GM18508 (cell line): ENCODE measurements around the gene ATP13A3.

Experiments used
- ATAC-seq: cut with Tn5 transposase; IDR thresholded peaks from one replicate; pipeline ENCODE4 v1.9.1; 2021; ENCODE audit warnings: moderate number of reproducible peaks; ENCODE audit not compliant: insufficient read depth, unreplicated experiment

ATP13A3 gene

GRCh38 chr3:194399874-194400411 lies 86.9 kb downstream of the ATP13A3 start:
- no peak for ATAC-seq

- no peak for ATAC-seq
Observed at GRCh38 chr3:194399166-194399565, 87.6 kb downstream of the ATP13A3 start, which contains the start of gene GP5. TSS of gene GP5 (minus strand) at chr3:194399266. CDS start at chr3:194398282, 984 bp downstream.

DNA sequence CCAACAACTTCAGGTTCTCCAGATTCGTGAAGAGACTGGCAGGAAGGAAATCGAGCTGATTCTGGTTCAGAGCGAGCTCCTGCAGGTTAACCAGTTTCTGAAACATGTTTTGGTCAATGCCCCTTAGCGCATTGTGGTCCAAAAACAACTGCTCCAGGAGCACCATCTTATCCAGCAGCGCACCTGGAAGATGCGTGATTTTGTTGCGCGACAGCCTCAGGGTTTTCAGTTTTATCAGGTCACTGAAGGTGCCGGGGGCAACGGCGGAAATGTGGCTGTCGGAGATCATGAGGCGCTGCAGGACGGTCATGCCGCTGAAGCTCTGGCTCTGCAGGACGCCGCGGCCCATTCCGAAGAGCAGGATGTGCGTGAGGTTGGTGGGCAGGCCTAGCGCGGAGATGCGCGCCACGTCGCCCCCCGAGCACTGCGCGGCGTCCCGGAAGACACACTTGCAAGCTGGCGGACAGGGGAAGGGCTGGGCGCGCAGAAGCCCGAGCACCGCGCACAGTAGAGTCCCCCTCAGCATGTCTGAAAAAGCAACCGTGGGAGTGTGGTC lies 89.0 kb downstream of the ATP13A3 start:
- no peak for ATAC-seq

DNA sequence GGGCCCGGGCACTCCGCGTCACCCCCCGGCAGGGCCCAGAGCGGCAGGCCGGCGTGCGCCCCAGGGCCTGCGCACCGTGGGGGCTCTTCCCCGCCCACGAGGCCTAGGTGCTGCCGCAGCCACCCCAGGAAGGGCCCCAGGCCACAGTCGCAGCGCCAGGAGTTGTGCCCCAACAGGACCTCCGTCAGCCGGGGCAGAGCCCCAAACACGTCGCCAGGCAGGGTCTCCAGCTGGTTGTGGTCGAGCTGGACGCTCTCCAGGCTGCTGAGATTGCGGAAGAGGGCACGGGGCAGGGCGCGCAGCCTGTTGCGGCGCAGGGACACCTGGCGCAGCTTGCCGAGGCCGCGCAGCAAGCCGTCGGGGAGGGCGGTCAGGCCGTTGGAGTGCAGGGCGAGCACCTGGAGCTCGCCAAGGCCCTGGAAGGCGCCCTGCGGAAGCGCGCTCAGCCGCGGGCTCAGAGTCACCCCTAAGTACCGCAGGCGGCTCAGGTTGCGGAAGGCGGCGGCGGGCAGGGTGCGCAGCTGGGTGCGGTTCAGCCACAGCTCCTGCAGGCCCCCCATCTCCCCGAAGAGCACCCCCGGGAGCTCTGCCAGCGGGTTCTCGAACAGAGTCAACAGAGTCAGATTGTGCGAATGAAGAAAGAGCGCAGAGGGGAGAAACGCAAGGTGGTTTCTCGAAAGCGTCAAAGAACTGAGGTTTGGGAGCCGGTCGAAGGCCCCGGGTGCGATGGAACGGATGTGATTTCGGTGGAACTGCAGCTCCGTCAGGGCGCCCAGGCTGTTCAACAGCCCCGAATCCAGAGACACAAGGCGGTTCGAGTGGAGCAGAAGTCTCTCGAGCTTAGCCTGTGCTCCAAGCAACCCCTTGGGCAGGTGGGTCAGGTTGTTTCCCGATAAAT lies 89.7 kb downstream of the ATP13A3 start:
- no peak for ATAC-seq

- ATAC-seq, result no peak
Observed at GRCh38 chr3:194396539-194396858, 90.3 kb downstream of the ATP13A3 start.

DNA sequence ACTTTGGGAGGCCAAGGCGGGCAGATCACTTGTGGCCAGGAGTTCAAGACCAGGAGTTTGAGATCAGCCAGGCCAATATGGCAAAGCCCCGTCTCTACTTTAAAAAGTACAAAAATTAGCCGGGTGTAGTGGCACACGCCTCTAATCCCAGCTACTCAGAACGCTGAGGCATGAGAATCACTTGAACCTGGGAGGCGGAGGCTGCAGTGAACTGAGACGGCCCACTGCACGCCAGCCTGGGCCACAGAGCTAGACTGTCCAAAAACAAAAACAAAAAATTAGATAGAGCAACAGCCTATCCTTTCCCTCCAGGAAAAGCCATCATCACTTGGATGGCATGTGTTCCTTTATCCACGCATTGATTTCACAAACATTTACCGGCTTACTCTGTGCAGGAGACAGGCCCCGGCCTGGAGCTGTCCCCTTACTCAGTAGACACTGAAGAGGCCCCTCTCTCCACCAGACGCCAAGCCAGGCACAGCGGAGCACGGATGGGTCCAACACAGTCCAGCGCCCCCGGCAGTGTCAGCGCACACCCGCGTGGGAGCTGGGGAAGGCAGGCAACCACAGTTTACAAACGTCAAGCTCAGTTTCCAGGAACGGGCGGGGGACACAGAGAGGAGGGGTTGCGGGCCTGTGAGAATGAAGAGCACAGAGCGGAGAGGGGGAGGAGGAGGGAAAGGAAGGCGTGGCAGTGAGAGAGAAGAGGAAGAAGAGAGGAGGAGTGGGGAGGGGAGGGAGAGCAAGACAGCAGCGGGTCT lies 90.8 kb downstream of the ATP13A3 start:
- no peak for ATAC-seq

GRCh38 chr3:194395212-194395611 lies 91.6 kb downstream of the ATP13A3 start:
- no peak for ATAC-seq

DNA sequence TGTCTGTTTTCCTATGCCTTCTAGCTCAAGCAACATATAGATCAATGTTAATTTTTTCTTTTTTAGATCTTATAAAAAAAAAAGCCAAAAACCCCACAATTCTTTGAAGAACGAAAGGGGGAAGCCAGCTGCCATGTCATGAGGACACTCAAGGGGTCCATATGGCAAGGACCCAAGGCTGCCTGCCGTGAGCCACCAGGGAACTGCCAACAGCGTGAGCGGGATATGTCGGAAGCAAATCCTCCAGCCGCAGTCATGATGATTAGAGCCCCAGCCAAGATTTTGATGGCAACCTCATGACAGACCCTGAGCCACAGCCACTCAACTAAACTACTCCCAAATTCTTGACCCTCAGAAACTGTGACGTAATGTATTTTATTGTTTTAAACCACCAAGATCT lies 94.2 kb downstream of the ATP13A3 start:
- no peak for ATAC-seq

GRCh38 chr3:194390835-194391234 lies 96.0 kb downstream of the ATP13A3 start:
- no peak for ATAC-seq

DNA sequence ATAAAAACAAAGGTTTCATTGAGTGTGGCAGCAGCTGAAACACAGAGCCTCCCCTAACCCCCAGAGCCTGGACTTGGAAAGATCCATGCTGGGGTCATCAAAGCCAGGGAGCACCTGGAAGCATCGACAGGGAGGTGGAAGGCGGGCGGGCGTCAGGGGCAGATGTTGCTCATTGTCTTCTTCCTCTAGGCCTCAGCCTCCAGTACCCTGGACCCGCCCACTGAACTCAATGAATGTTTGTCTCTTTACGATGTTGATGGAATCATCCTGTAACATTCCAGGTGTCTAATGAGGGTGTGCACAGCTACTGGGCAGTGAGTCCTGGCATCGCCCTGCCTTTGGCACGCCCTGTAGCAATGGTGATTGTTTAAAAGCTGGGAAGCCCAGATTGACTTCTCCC lies 97.5 kb downstream of the ATP13A3 start:
- no peak for ATAC-seq

DNA sequence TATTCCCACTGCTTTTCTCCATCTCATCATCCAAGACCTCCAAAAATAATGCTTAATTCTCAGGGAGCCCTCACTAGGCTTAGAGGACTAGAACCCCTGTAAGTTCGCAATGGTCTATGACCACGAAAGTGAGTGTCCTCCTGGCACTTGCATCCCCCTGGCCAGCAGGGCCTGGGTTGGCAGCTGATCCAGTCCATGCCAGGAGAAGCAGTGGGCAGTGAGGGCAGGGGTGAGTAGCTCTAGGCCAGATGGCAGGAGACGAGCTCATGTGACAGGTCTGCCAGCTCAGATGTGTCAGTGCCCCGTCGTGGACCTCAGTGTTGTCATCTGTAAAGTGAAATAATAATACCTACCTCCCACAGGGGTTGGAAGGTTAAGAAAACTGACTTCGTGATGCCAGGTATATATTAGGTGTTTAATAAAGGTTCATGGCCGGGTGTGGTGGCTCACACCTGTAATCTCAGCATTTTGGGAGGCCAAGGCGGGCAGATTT lies 98.8 kb downstream of the ATP13A3 start:
- ATAC-seq, result no peak

GRCh38 chr3:194387276-194387675 lies 99.5 kb downstream of the ATP13A3 start:
- no peak for ATAC-seq

DNA sequence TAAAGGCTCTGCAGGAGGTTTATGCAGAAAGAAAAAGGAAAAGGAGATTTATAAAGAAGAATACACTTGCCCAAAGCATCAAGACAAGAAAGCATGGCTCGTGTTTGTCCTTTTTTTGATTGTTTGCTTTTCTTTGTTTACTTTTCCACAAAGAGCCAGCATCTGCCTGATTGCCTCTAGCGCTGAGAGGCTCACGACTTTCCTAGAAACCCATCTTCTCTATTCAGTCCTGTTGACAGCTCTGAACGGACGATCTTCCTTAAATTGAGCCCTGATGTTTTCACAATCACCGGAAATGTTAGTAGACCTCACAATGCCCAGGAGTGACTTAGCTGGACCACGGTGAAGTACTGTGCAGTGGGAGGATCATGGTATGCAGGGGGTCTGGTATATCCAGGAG lies 100.2 kb downstream of the ATP13A3 start:
- no peak for ATAC-seq

DNA sequence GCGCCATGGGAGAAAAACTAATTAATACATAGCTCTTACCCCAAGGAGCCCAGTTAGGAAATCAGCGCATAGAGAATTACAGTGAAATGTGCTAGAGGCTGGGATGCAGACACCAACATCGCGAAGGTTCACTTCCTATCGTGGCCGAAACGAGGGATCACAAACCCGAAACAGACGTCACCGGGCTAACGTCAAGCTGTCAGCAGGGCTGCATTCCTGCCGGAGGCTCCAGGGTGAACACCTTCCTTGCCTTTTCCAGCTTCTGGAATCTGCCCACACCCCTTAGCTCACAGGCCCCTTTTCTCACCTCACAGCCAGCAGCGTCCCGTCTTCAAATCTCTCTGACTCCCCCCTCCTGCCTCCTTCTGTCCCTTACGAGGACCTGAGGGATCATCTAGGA lies 100.7 kb downstream of the ATP13A3 start:
- ATAC-seq, result no peak

GRCh38 chr3:194384569-194385001 lies 102.2 kb downstream of the ATP13A3 start:
- ATAC-seq, result no peak

- ATAC-seq, result no peak
Observed at GRCh38 chr3:194384156-194384555, 102.6 kb downstream of the ATP13A3 start.

- ATAC-seq, result no peak
Observed at GRCh38 chr3:194383276-194383940, 103.4 kb downstream of the ATP13A3 start.

DNA sequence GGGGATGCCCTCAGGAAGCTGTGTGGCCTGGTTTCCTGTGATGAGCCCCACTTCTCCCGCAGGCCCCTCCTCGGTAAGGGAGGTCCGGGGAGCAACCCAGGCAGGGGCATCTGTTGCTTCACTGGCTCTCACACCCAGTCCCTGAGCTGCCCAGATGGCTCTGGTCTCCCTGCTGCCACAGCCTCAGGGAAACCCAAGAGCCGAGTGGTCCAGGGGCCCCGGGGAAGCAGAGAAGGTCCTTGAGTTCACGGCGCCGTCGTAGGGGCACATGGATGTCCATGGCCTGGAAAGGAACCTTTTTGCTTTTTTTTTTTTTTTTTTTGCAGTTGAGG lies 103.9 kb downstream of the ATP13A3 start:
- no peak for ATAC-seq

GRCh38 chr3:194382196-194382891 lies 104.5 kb downstream of the ATP13A3 start:
- no peak for ATAC-seq

GRCh38 chr3:194381460-194381875 lies 105.3 kb downstream of the ATP13A3 start:
- ATAC-seq, result no peak
